ENCODE data around the gene HDGF.

HDGF gene

DNA sequence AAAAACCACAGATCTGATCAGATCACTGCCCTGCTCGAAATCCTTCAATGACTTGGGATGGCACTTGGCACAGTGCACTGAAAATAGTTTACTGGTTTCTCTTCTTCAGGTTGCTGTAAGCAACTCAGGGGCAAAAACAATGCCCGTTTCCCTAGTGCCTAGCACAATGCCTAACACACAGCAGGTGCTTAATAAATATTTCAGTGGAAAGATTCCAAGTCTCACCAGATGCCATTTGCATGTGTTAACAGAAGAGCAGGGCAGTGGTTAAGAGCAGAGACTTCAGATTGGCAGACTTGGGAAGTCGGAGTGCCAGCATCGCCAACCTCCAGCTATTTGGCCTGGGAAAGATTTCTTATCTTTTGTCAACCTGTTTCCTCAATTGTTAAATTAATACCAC, 34.1 kb downstream of the HDGF start:
- DNase-seq: no peak

DNA sequence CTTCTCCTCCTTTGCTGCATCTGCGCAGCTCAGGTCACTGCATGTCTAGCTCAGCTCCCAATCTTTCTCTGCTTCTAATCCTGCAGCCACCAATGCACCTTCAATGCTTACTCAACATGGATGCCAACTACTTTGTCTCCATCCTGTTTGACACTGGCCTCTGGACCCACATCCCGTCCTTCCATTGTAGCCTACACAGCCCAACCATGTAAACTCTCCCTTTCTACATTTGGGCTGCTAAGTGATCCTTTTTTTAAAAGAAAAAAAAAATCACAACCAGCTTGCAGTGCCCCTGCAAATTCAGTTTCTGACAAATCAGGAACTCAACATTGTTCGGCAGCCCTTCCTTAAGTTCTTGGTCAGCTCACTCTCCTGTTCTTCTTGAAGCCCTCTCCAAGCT, 36.6 kb downstream of the HDGF start:
- DNase-seq: no peak

DNA sequence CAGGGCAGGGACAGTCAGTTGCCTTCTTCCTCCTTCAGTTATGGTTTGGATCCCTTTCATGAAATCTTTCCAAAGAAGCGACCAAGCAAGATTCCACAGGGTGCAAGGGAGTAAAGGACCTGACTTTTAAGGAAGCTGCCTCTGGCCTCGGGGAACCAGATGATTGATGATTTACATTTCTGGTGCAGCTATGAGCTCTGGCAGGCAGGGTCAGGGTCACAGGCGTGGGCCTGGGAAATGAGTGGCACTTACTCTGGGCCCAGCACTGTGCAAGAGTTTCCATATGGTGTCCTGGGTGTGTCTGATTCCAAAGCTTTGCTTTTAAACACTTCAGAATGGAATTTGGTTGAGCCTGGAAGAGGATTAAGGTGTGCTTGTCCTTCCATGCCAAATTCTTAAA, 38.8 kb downstream of the HDGF start:
- no peak for DNase-seq

DNA sequence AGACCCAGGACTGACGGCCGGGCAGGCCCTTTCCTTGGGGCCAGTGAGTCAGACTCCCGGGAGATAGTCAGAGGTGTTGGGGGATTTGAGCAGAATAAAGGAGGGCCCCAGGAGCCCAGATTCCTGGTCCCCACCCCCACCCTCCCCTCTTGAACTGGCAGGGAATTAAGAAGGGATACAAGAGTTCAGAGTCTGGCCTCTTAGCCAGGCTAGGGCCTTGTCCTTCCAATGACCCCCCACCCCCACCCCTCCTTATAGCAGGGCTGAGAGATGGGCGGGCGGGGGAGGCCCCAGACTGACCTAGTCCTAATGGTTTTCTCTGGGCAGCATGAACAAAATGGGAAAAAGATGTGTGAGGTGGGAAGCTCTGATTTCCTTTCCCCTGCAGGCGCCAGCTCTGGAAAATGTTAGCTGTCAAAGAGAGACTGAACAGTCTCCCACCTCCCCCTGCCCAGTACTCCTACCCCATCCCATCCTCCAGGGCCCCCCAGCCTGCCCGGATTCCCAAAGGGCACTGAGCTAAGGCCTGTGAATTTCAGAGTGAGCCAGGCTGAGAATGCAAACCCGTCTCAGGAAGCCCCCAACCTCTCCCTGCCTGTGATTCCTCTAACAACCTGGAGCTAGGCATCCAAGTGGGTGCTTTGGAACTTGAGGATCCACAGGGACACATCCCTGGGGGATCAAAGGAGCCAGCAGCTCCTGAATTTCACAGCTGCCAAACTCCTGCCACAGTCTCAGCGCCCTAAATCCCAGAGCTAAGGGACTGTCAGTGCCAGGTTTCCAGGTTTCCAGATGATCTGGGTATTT, 40.3 kb downstream of the HDGF start:
- no peak for DNase-seq

DNA sequence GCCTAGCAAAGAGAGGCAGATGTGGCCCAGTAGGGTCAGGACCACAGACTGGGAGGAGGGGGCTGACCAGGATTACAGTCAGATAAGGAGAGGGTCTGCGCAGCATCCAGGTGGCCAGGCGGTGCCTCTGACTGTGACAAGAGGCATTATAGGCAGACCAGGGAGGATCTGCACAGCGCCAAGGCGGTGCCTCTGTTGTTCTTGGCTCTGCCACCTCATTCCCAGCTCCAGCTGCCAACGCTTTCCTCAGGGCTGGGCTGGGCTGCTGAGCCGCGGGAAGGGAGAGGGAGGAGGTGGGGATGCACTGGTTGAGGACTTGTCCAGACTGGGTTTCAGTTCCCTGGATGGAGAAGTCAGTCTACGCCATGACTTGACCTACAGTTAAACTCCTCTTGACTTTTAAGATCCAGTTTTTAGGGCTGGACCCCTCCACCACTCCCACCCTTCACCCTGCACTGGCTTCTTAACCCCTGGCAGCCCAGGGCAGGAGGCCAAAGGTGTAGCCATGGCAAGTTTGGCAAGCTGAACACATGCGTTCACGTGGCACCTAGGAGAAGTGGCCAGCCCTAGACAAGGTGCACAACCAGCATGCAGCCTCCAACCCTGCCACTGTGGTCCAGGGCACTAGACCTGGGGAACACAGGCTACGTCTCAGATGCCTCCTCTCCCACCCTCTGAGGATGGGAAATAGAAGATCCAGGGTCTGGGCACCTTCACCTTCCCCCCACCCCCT, 41.6 kb downstream of the HDGF start:
- DNase-seq: no peak

DNA sequence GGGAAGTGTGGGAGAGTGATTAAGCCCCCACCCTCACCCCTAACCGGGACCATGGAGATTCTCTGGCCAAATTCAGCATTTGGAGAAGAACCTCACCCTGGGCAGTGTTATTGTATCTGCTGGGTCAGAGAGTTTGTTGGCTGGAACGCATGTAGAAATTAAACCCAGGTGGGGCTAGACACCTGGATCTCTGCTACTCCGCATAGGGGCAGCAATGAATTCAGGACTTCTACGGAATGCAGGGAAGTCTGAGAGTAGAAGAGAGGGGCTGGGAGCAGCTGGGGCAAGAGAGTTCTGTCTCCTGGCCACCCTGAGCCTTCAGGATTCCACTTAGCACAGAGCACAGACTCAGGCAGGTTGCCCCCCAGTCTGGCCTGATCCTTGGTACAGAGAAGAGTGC, 42.4 kb downstream of the HDGF start:
- DNase-seq: no peak

DNA sequence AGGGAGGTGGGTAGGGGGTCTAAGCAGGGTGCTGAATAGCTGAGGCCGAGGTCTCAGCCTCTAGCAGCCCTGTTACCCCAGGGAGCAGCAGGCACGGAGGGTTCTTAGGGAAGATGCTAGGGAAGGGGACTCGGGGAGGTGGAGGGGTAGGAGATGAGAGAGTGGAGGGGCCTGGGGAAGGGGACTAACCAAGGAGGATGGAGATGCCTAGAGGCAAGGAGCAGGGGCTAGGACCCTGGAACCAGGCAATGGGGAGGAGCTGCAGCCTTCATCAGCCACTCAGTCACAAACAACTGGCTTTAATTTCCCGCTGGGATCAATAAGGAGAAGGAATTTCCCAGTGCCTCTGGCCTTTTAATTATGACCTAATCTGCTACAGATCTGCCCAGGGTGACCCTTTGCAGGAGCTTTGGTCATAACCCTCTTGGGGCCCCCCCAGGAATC, 43.2 kb downstream of the HDGF start:
- no peak for DNase-seq

DNA sequence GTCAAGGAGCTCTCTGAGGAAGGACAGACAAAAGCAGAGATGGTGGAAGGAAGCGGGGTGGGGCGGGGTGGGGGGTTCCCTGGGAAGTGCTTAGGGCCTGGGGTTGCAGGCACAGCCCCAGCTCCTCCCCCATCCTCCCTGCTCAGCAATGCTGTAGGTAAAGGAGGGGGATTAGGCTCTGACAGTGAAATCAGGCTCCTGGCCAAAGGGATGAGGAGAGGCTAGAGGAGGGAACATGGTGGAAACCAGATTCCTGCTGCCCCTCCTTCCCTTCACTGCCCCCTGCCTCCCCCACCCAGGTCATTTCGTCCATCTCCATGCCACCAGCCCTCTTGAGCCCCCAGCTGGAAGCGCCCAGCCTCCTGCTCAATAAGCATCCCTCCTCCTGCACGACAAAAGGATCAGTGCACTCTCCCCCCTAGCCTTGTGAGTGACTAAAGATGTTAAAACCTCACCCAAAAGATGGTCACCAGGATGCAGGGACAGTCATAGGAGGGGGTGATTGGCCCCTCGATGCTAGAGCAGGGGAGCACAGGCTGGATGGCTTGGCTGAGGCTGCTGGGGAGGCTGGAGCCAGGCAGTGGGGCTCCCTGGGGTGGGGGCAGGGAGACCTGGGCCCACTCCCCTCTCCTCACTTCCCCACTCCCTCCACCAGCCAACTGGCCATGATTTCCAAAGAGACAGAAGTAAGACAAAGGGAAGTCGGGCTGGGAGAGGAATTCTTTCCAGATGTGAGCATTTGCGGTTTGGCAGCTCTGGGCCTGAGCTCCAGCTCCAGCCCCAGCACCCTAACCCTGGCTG, 43.9 kb downstream of the HDGF start:
- DNase-seq: no peak

DNA sequence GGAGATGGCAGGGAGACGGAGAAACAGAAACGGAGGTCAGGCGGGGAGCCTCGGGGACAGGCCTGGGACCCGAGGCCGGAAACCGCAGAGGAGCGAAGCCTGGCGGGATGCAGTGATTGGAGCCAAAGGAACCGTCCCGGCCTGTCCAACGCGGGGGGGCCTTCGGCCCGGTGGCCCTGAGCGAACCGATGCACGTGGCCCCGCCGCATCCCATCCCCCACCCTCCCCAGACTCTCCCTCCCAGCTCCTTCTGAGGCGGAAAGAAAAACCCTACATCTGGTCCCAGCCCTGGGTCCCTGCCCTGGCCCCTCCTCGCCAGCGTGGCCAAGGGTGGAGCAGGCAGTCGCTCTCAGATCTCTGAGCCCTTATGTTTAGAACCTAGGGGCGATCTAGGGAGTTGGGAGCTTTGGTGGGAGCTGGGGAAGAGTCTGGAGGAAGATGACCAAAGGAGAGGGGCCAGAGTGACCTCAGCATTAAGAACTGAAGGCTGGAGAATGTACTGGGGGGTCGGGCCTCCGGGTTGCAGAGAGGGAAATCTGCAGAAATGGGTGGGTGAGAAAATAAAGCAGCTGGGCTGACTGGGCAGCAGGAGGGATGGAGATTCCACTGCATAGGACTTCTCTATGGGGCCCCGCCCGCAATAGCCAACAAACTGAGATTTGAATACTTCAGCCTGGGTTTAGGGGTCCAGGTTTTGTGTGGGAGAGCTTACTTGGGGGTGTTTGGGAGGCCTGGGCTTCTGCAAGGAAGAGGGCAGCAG, 44.6 kb downstream of the HDGF start:
- DNase-seq: no peak

DNA sequence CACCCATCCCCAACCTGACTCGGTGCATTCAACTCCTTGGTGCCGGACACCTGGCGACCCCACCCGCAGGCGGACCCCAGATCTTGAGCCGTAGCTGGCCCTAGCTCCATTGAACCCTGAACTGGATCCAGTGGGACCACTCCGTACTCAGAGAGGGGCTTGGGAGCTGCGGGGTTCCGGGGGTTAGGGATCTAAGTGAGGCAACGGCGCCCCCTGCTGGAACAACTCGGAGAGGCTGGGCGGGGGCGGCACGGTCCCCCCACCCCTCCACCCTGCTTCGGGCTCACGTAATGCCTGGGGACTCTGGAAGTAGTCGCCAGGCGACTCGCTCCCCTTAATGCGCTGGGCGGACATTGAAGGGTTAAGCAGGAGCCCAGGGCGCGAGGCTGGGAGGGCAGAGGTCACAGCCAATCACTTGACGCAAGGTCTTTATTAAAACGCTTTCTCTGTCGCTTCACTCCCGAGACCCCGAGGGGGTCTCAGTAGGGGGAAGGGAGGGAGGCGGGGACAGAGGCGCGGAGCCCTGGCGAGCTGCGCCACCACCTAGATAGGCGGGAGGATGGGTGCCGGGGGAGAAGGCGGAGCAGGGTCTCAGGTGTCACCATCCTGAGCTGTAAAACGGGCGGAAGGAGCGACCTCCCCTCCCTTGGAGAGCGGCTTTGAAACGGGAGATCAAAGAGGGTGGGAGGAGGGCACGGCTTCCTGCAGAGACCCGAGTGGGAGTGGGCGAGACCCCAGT, 45.4 kb downstream of the HDGF start:
- peak; percentile 77 to 79 for DNase-seq

DNA sequence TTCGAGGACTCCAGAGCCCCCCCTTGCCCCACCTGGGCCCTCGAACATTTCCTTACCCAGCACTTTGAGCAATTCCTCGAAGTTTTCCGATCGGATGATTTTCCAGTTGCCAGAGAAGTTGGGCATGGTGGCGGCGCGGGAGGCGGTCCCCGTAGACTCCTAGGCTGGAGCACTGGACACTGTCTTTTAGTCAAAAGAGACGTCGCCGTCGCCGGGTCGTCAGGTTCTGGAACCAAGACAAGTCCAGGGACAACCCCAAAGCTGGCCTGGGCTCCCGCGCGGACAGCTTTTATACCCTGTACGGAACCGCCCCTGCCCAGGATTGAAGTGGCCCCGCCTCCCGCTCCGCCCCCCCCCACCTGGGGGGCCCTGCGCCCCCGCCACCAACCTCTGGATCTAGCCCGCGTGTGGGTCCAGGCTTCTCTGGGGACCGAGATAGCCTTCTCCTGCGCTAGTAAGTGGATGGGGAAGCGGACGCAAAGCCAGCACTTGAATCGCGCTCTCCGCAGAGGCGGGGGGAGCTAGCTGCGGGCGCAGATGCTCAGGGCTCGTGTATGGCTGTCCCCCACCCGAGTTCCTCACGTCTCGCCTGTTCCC, 46.1 kb downstream of the HDGF start, which contains the start of gene CRABP2:
Gene CRABP2 (minus strand): TSS at position 263 of the 597 bp plus-strand sequence. CDS start 137 bp downstream, at position 126.
- peak; percentile 18 to 33 for DNase-seq

DNA sequence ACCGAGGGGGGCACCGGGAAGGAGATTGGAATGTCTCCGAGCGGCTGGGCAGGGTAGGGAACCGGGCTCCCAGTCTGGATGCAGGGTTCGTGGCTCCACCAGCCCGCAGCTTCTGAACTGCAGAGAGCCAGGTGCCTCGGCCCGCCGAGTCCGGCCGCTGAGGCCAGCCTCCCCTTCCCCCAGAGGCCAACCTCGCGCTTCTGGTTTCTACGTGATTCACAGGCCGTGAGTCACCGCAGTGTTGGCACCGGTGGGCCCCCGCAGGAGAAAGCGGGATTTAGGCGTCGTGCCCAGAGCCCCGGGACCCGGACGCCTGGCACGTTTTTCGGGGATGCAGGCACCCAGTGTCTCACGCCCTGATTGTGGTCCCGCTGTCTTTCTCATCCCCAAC, 46.5 kb downstream of the HDGF start:
- DNase-seq: peak; percentile 30 to 43

DNA sequence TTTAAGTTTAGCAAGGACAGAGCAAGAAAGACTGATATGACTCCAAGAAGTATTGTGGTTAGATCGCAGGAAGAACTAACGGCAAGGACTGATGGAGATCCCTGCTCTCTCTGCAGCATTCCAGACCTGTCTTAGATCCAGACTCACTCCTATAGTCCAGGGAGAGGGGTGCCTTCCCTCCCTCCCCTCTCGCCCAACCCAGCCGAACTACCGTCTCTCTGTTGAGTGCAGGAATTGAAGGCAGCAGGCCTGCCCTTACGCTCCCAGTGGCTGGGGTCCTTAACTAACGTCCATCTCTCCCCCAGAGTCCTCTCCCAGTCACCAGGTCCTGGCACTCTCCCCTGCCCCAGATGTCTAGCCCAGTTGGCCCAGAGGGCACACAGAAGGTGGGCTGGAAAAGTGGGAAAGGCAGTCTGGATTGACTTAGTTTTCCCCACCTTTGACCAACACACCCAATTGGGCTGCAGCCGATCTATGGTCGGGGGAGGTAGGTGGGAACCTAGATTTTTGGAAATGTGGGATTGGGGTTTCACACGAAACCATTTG, 47.2 kb downstream of the HDGF start:
- DNase-seq: no peak

DNA sequence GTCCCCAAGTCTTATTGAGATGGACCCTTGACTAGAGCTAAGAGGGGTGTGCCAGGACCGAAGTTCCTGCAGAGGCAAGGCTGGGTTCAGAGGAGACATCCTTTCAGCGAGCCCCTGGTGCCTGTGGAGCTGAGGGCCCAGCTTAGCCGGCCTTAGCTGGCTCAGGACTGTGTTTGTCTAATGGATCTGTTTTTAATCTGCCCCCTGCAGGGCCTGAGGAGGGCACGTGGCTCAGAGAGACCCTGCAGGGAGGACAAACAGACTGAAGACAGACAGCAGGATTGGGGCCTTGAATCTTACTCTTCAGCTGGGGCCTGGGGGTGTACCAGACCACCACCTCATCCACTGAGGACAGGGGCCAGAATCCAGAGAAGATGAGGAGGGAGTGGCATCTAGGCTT, 47.7 kb downstream of the HDGF start:
- no peak for DNase-seq

DNA sequence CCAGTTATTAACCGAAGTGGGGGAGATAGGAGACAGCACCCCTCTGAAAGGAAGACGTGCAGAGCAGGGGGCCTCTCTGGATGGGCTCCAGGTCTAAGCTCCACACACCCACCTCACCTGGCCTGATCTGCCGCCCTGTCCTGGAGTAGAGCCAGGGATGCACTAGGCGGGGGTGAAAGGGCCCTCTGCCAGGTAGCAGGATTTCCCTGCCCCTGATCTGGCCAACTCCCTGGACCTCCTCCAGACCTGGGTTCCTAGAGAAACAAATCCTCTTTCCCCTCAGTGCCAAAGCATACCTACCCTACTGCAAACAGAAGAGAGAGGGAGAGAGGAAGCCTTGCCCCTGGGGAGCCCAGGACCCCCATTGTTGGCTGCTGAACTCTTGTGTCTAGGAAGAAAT, 48.1 kb downstream of the HDGF start:
- DNase-seq: no peak

DNA sequence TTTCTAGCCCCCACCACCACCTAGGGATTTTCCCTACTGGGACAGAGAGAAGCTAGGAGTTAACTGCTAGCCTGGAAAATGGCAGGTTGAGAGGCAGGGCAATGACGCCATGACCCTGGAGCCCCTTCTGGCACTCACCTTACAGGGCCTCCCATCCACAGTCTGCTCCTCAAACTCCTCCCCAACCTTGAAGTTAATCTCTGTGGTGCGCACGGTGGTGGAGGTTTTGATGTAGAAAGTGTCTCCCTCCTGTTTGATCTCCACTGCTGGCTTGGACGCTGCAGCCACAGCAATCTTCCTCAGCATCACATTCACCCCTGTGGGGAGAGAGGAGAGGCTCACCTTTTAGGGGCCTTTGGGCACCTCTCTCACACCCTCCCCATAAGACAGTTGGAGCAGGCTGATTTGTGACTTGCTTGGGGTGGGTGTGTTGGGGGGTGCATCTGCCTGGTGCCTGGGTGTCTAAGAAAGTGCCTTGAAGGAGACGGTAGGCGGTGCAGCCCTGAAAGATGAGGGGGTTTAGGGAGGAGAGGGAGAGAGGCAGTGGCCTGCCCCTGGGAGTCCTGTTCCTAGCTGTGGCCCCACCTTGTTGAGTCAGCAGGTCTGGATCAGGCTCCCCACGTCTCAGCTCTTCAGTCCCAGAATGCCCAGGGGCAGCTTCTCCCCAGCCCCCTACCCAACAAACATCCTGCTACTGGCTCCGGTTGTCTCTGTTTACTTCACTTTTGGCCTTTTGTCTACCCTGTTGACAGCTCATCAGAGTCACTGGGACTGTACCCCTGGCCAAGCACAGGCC, 50.5 kb downstream of the HDGF start:
- DNase-seq: no peak

DNA sequence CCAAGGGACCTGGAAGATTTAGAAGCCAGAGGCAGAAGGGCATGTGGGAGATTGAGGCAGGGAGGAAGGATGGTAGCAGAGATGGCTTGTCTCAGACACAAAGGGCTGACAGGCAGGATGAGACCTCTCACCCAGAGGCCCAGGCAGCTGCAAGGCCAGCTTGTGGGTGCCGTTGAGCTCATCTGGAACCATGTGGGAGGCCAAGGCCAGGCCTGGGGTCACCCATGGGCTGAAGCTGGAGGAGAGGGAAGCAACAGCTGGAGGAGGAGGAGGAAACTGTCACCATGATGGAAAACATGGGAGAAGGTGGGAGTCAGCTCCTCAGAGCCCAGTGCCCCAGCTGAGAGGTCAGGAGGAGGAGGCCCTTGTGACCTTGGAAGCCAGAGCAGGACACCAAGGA, 52.5 kb downstream of the HDGF start:
- DNase-seq: no peak

DNA sequence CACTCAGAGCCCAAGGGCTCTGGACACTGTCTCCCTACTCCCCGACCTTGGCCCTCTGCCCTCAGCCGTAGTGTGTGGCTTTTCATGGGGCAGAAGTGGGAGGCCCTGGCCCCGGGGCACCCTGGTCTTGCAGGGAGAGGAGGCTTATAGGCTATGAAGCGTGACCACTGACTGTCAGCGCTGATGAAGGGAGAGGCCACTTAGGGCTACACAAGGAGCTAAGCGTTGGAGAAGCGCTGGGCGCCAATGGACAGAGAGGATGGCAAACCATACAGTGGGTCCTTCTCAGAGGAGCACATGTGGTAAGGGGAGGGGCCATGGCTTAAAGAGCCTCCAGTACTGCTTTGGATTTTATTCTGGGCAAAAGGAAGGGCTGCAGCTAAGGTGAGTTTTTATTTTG, 54.0 kb downstream of the HDGF start:
- DNase-seq: no peak

DNA sequence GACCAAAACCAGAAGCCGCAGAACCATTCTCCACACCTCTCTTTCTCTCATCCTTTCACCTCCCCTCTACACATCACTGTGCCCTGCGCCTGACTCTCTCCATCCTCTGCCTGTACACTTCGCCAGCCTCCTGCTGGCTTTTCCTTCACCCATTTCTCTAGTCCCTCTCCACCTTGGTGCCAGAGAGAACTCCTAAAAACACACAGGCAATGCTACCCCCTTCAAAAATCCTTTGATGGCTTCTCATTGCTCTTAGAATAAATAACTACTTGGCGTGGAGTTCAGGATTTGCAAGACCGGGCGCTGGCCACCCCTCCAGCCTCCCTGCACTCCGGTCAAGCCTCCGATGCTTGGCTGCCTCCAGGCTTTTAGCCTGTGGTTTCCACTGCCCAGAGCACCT, 54.7 kb downstream of the HDGF start:
- DNase-seq: no peak

DNA sequence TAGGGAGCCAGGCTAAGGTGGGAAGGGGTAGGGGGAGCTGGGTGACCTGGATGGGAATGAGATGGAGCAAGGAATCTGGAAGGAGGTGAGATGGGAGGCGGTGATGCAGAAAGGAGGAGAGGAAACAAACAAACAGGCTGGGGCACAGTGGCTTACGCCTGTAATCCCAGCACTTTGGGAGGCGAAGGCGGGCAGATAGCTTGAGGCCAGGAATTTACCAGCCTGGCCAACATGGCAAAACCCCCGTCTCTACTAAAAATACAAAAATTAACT, 56.8 kb downstream of the HDGF start:
- DNase-seq: no peak

Data from stimulated activated CD4-positive, alpha-beta T cell treated with anti-CD3 and anti-CD28 coated beads, Interleukin-2, amount 100 ng/mL, for 48 hours (primary cell).